GM19238 (cell line): ENCODE measurements around the gene FBXO48.

Experiments
- DNase-seq: peaks from one replicate; pipeline ENCODE4 v3.0.0; 2011; ENCODE audit warnings: low spot score; ENCODE audit not compliant: insufficient read length

The FBXO48 gene

GRCh38 chr2:68414452-68414851, 52.6 kb downstream of the FBXO48 start:
- DNase-seq: no peak

- DNase-seq: no peak
Measured at GRCh38 chr2:68413466-68413865, 53.6 kb downstream of the FBXO48 start.

GRCh38 chr2:68412127-68412819, 54.8 kb downstream of the FBXO48 start:
- DNase-seq: no peak

- DNase-seq: no peak
Measured at GRCh38 chr2:68411397-68412126, 55.5 kb downstream of the FBXO48 start.
